GM13977 (cell line): Measurements from ENCODE around the gene ACTN4.

Experiments used
- DNase-seq: peaks from one replicate; pipeline ENCODE4 v3.0.0; 2012; ENCODE audit warnings: low spot score
- in situ Hi-C: fragments of 300-500 bp; cut with MboI; formaldehyde crosslinking; loops from one replicate; pipeline ENCODE4 v1.12.0; 2022; ENCODE audit warnings: low sequenced_read_pairs, low pct_unique_long_range_greater_than_20kb, mixed read lengths, inconsistent platforms; ENCODE audit not compliant: unreplicated experiment
- TF ChIP-seq, protein P1 (sequence below): IDR thresholded peaks from 2 replicates; pipeline ENCODE4 v1.5.1; 2012; ENCODE audit warnings: mild to moderate bottlenecking, control low read depth; ENCODE audit not compliant: insufficient read depth; ENCODE audit errors: extremely low read depth, missing control alignments

Gene ACTN4

GRCh38 chr19:38656171-38656981, 8.9 kb downstream of the ACTN4 start:
- in situ Hi-C loops, result no loop called here
- TF ChIP-seq, protein P1, sequence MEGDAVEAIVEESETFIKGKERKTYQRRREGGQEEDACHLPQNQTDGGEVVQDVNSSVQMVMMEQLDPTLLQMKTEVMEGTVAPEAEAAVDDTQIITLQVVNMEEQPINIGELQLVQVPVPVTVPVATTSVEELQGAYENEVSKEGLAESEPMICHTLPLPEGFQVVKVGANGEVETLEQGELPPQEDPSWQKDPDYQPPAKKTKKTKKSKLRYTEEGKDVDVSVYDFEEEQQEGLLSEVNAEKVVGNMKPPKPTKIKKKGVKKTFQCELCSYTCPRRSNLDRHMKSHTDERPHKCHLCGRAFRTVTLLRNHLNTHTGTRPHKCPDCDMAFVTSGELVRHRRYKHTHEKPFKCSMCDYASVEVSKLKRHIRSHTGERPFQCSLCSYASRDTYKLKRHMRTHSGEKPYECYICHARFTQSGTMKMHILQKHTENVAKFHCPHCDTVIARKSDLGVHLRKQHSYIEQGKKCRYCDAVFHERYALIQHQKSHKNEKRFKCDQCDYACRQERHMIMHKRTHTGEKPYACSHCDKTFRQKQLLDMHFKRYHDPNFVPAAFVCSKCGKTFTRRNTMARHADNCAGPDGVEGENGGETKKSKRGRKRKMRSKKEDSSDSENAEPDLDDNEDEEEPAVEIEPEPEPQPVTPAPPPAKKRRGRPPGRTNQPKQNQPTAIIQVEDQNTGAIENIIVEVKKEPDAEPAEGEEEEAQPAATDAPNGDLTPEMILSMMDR, result no peak
- DNase-seq, result no peak

GRCh38 chr19:38657633-38658222, 10.3 kb downstream of the ACTN4 start:
- in situ Hi-C loops, result no loop called here
- TF ChIP-seq, protein P1, result no peak
- DNase-seq, result no peak

DNA sequence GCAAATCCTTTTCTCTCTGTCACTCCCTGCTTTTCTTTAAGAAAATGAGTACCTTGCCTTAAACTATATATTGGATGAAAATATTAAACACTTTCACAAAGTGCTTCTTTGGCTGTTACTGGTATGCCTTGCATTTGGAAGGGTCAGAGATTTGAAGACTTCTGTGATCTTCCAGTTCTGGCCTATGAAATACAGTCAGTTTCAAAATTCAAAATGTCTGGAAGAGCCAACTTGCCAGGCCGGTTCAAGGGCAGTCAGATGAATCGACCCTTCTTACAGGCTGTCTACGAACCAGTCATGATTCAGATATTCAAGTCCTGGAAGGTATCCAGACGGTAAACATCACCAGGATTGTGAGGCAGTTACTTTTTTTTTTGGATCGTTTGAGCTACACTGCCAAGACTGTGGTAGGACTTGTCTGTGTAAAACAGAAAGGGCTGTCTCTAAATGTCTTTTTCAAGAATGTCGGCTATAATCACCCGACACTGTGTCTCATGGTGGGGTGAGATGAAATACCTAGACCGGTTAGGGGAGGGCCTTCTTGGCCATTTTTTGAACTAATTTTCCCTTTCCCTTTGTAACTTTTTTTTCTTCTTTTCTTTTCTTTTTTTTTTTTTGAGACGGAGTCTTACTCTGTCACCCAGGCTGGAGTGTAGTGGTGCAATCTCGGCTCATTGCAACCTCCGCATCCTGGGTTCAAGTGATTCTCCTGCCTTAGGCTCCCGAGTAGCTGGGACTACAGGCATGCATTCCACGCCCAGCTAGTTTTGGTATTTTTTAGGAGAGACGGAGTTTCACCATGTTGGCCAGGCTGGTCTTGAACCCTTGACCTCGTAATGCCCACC, 11.2 kb downstream of the ACTN4 start:
- TF ChIP-seq, protein P1, result no peak
- in situ Hi-C loops, result no loop called here
- no peak for DNase-seq

GRCh38 chr19:38660724-38661123, 13.3 kb downstream of the ACTN4 start:
- TF ChIP-seq, protein P1, result no peak
- in situ Hi-C loops, result no loop called here
- DNase-seq, result no peak

DNA sequence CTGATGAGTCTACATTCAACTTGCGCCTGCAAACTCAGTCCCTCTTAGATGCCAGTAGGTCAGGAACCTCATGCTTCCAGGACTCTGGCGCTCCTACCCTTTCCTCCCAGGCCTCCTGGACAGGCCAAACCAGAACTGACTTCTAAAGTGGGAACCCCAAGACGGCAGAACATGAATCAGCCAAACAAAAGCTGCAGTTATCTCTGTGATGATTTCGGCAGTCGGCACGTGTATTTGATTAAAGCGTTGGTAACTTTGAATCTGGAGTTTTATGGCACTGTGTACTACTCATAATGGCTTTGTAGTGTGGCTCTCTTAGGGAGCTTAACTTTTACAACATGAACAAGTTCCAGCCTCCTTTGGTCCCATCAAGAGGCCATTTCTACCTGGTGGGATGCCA, 13.7 kb downstream of the ACTN4 start:
- no peak for DNase-seq
- TF ChIP-seq, protein P1, result no peak
- in situ Hi-C loops, result no loop called here

- TF ChIP-seq, protein P1, result no peak
- DNase-seq, result no peak
- in situ Hi-C loops, result no loop called here
These were observed 14.5 kb downstream of the ACTN4 start for GRCh38 chr19:38661996-38662395.
